ENCODE results near the gene PRKAG2.

Gene PRKAG2

GRCh38 chr7:151673216-151673615, 203.7 kb downstream of the PRKAG2 start:
- Histone ChIP-seq H3K4me3 (ENCODE audit: low read depth, low read length) (no peak overlapping the region), H2AK5ac (ENCODE audit: low read length) (no peak overlapping the region), H3K9me3 (ENCODE audit: insufficient read depth, low read depth, low read length) (peaks cover 5% of the 10 kb centered on the region), H3K4me1 (ENCODE audit: control insufficient read depth in 1 of 2, insufficient read depth in 2 of 2, low read length in 2 of 2) (peaks cover 3 to 5% of the 10 kb centered on the region in 2 experiments), H2BK120ac (ENCODE audit: insufficient read depth, low read length, poor library complexity) (no peak overlapping the region), H3K18ac (ENCODE audit: low read length) (no peak overlapping the region), H2AFZ (ENCODE audit: insufficient read depth, low read length, poor library complexity) (no peak overlapping the region), H3K9ac (ENCODE audit: low read length) (no peak overlapping the region), H3K4me2 (ENCODE audit: low read length) (no peak overlapping the region), H3K79me2 (ENCODE audit: control insufficient read depth, insufficient read depth, low read length, poor library complexity) (no peaks in the 10 kb centered on the region), H3K27ac (ENCODE audit: low read depth, low read length) (no peak overlapping the region), H3K79me1 (ENCODE audit: low read length) (no peaks in the 10 kb centered on the region), H4K12ac (ENCODE audit: low read depth, low read length) (no peak overlapping the region), H3K36me3 (ENCODE audit: control insufficient read depth in 1 of 2, insufficient read depth in 2 of 2, low read length in 2 of 2) (no peaks in the 10 kb centered on the region), H4K91ac (ENCODE audit: low read depth, low read length) (no peak overlapping the region), H2BK5ac (ENCODE audit: low read depth, low read length, poor library complexity) (no peak overlapping the region), H3K4ac (ENCODE audit: low read depth, low read length) (no peak overlapping the region), H4K8ac (ENCODE audit: low read depth, low read length) (no peak overlapping the region), H3K14ac (ENCODE audit: low read length) (no peak overlapping the region), H3K23ac (ENCODE audit: low read length) (no peak overlapping the region), H2BK12ac (ENCODE audit: low read length) (no peak overlapping the region), H3K27me3 (ENCODE audit: insufficient read depth, low read length) (no peaks in the 10 kb centered on the region)
- DNase-seq = no peak
- WGBS (ENCODE audit: extremely low coverage, insufficient coverage, insufficient read length) = no CpG with 5 or more reads among the region's 9 CpGs

GRCh38 chr7:151672716-151673115, 204.2 kb downstream of the PRKAG2 start:
- H3K79me2 ChIP-seq (ENCODE audit: control insufficient read depth, insufficient read depth, low read length, poor library complexity) = no peaks in the 10 kb centered on the region
- H4K91ac ChIP-seq (ENCODE audit: low read depth, low read length) = peak overlapping the region; percentile 26
- no peak for DNase-seq
- H3K18ac ChIP-seq (ENCODE audit: low read length) = no peak overlapping the region
- H3K9me3 ChIP-seq (ENCODE audit: insufficient read depth, low read depth, low read length) = peaks cover 5% of the 10 kb centered on the region
- H2BK120ac ChIP-seq (ENCODE audit: insufficient read depth, low read length, poor library complexity) = no peak overlapping the region
- H3K4ac ChIP-seq (ENCODE audit: low read depth, low read length) = no peak overlapping the region
- no peak overlapping the region for H3K23ac ChIP-seq (ENCODE audit: low read length)
- peaks cover 3 to 5% of the 10 kb centered on the region in 2 experiments for H3K4me1 ChIP-seq (ENCODE audit: control insufficient read depth in 1 of 2, insufficient read depth in 2 of 2, low read length in 2 of 2)
- no peak overlapping the region for H4K12ac ChIP-seq (ENCODE audit: low read depth, low read length)
- no peak overlapping the region for H2BK5ac ChIP-seq (ENCODE audit: low read depth, low read length, poor library complexity)
- H2BK12ac ChIP-seq (ENCODE audit: low read length) = peak overlapping the region; percentile 19
- H2AFZ ChIP-seq (ENCODE audit: insufficient read depth, low read length, poor library complexity) = no peak overlapping the region
- H3K9ac ChIP-seq (ENCODE audit: low read length) = no peak overlapping the region
- no peaks in the 10 kb centered on the region for H3K27me3 ChIP-seq (ENCODE audit: insufficient read depth, low read length)
- no peak overlapping the region for H3K4me2 ChIP-seq (ENCODE audit: low read length)
- no peaks in the 10 kb centered on the region for H3K79me1 ChIP-seq (ENCODE audit: low read length)
- H3K36me3 ChIP-seq (ENCODE audit: control insufficient read depth in 1 of 2, insufficient read depth in 2 of 2, low read length in 2 of 2) = no peaks in the 10 kb centered on the region
- H3K14ac ChIP-seq (ENCODE audit: low read length) = peak overlapping the region; percentile 11
- no peak overlapping the region for H4K8ac ChIP-seq (ENCODE audit: low read depth, low read length)
- no CpG with 5 or more reads among the region's 9 CpGs for WGBS (ENCODE audit: extremely low coverage, insufficient coverage, insufficient read length)
- no peak overlapping the region for H3K4me3 ChIP-seq (ENCODE audit: low read depth, low read length)
- no peak overlapping the region for H3K27ac ChIP-seq (ENCODE audit: low read depth, low read length)
- no peak overlapping the region for H2AK5ac ChIP-seq (ENCODE audit: low read length)

GRCh38 chr7:151671514-151671913, 205.4 kb downstream of the PRKAG2 start:
- H2BK12ac ChIP-seq (ENCODE audit: low read length) = no peak overlapping the region
- H3K9me3 ChIP-seq (ENCODE audit: insufficient read depth, low read depth, low read length) = peaks cover 5% of the 10 kb centered on the region
- no peak overlapping the region for H3K4me2 ChIP-seq (ENCODE audit: low read length)
- no peak overlapping the region for H4K12ac ChIP-seq (ENCODE audit: low read depth, low read length)
- peak; percentile 28 to 66 for DNase-seq
- no peak overlapping the region for H3K9ac ChIP-seq (ENCODE audit: low read length)
- no peak overlapping the region for H4K91ac ChIP-seq (ENCODE audit: low read depth, low read length)
- no peak overlapping the region for H3K4me3 ChIP-seq (ENCODE audit: low read depth, low read length)
- H2AFZ ChIP-seq (ENCODE audit: insufficient read depth, low read length, poor library complexity) = no peak overlapping the region
- H3K14ac ChIP-seq (ENCODE audit: low read length) = no peak overlapping the region
- H3K23ac ChIP-seq (ENCODE audit: low read length) = no peak overlapping the region
- no peaks in the 10 kb centered on the region for H3K79me1 ChIP-seq (ENCODE audit: low read length)
- no peak overlapping the region for H2AK5ac ChIP-seq (ENCODE audit: low read length)
- H3K18ac ChIP-seq (ENCODE audit: low read length) = no peak overlapping the region
- H3K4ac ChIP-seq (ENCODE audit: low read depth, low read length) = no peak overlapping the region
- no peak overlapping the region for H2BK5ac ChIP-seq (ENCODE audit: low read depth, low read length, poor library complexity)
- WGBS (ENCODE audit: extremely low coverage, insufficient coverage, insufficient read length) = no CpG with 5 or more reads among the region's 2 CpGs
- no peak overlapping the region for H2BK120ac ChIP-seq (ENCODE audit: insufficient read depth, low read length, poor library complexity)
- H4K8ac ChIP-seq (ENCODE audit: low read depth, low read length) = no peak overlapping the region
- H3K36me3 ChIP-seq (ENCODE audit: control insufficient read depth in 1 of 2, insufficient read depth in 2 of 2, low read length in 2 of 2) = no peaks in the 10 kb centered on the region
- no peaks in the 10 kb centered on the region for H3K79me2 ChIP-seq (ENCODE audit: control insufficient read depth, insufficient read depth, low read length, poor library complexity)
- H3K27ac ChIP-seq (ENCODE audit: low read depth, low read length) = no peak overlapping the region
- H3K27me3 ChIP-seq (ENCODE audit: insufficient read depth, low read length) = no peaks in the 10 kb centered on the region
- H3K4me1 ChIP-seq (ENCODE audit: control insufficient read depth in 1 of 2, insufficient read depth in 2 of 2, low read length in 2 of 2) = peaks cover 3 to 5% of the 10 kb centered on the region in 2 experiments

- no peak overlapping the region for H4K8ac ChIP-seq (ENCODE audit: low read depth, low read length)
- H2BK120ac ChIP-seq (ENCODE audit: insufficient read depth, low read length, poor library complexity) = no peak overlapping the region
- H3K4ac ChIP-seq (ENCODE audit: low read depth, low read length) = no peak overlapping the region
- no peaks in the 10 kb centered on the region for H3K27me3 ChIP-seq (ENCODE audit: insufficient read depth, low read length)
- no peaks in the 10 kb centered on the region for H3K79me1 ChIP-seq (ENCODE audit: low read length)
- no peak overlapping the region for H3K4me2 ChIP-seq (ENCODE audit: low read length)
- no peak overlapping the region for H2AK5ac ChIP-seq (ENCODE audit: low read length)
- no peak overlapping the region for H2BK12ac ChIP-seq (ENCODE audit: low read length)
- no peak overlapping the region for H4K12ac ChIP-seq (ENCODE audit: low read depth, low read length)
- DNase-seq = no peak
- H3K9me3 ChIP-seq (ENCODE audit: insufficient read depth, low read depth, low read length) = peaks cover 5% of the 10 kb centered on the region
- no peak overlapping the region for H3K9ac ChIP-seq (ENCODE audit: low read length)
- no peak overlapping the region for H4K91ac ChIP-seq (ENCODE audit: low read depth, low read length)
- H3K27ac ChIP-seq (ENCODE audit: low read depth, low read length) = no peak overlapping the region
- peak overlapping the region; percentile 63 for H3K4me3 ChIP-seq (ENCODE audit: low read depth, low read length)
- H3K14ac ChIP-seq (ENCODE audit: low read length) = no peak overlapping the region
- H2AFZ ChIP-seq (ENCODE audit: insufficient read depth, low read length, poor library complexity) = no peak overlapping the region
- no peak overlapping the region for H3K18ac ChIP-seq (ENCODE audit: low read length)
- WGBS (ENCODE audit: extremely low coverage, insufficient coverage, insufficient read length) = no CpG with 5 or more reads among the region's 2 CpGs
- peak overlapping the region; percentile 90 for H3K23ac ChIP-seq (ENCODE audit: low read length)
- H3K36me3 ChIP-seq (ENCODE audit: control insufficient read depth in 1 of 2, insufficient read depth in 2 of 2, low read length in 2 of 2) = no peaks in the 10 kb centered on the region
- H3K79me2 ChIP-seq (ENCODE audit: control insufficient read depth, insufficient read depth, low read length, poor library complexity) = no peaks in the 10 kb centered on the region
- H2BK5ac ChIP-seq (ENCODE audit: low read depth, low read length, poor library complexity) = no peak overlapping the region
- peaks cover 3 to 5% of the 10 kb centered on the region in 2 experiments for H3K4me1 ChIP-seq (ENCODE audit: control insufficient read depth in 1 of 2, insufficient read depth in 2 of 2, low read length in 2 of 2)
These were observed 207.2 kb downstream of the PRKAG2 start for GRCh38 chr7:151669762-151670161.

Measured in trophoblast cell (in vitro differentiated cells and primary cell).